GM21825 (cell line): ENCODE measurements around the gene KLHL24.
"Not testable (repeated sequence)": the region's sequence is repeated elsewhere in the genome, so short reads cannot be mapped to it uniquely, and the experiment has no call there.

Experiments used
- ATAC-seq: cut with Tn5 transposase; IDR thresholded peaks from one replicate; pipeline ENCODE4 v1.9.1; 2021; ENCODE audit warnings: mild to moderate bottlenecking, moderate library complexity; ENCODE audit not compliant: unreplicated experiment

The KLHL24 gene

GRCh38 chr3:183695569-183696364 is 60.3 kb downstream of the KLHL24 start:
- ATAC-seq, result no peak

- ATAC-seq, result no peak
Measured at GRCh38 chr3:183697123-183697609, 61.7 kb downstream of the KLHL24 start.

- peak; percentile 74 for ATAC-seq
Measured at GRCh38 chr3:183697610-183698317, 62.3 kb downstream of the KLHL24 start, which contains the start of gene YEATS2. TSS of gene YEATS2 (plus strand) at chr3:183697797. CDS start at chr3:183715163, 17,366 bp downstream.

GRCh38 chr3:183698318-183698751 is 62.9 kb downstream of the KLHL24 start:
- peak; percentile 10 for ATAC-seq

- ATAC-seq, result no peak
Measured at GRCh38 chr3:183698756-183699155, 63.3 kb downstream of the KLHL24 start.

- no peak for ATAC-seq
Measured at GRCh38 chr3:183699238-183699947, 64.0 kb downstream of the KLHL24 start.

GRCh38 chr3:183701744-183702143 is 66.3 kb downstream of the KLHL24 start:
- no peak for ATAC-seq

GRCh38 chr3:183703892-183704291 is 68.5 kb downstream of the KLHL24 start:
- not testable (repeated sequence) for ATAC-seq

GRCh38 chr3:183710231-183710630 is 74.8 kb downstream of the KLHL24 start:
- no peak for ATAC-seq

GRCh38 chr3:183711516-183711915 is 76.1 kb downstream of the KLHL24 start:
- no peak for ATAC-seq

GRCh38 chr3:183714622-183715021 is 79.2 kb downstream of the KLHL24 start:
- ATAC-seq, result no peak

GRCh38 chr3:183718012-183718411 is 82.6 kb downstream of the KLHL24 start:
- no peak for ATAC-seq

GRCh38 chr3:183725387-183725786 is 90.0 kb downstream of the KLHL24 start:
- ATAC-seq, result no peak

GRCh38 chr3:183728204-183728603 is 92.8 kb downstream of the KLHL24 start:
- no peak for ATAC-seq

- ATAC-seq, result no peak
Measured at GRCh38 chr3:183730361-183730760, 94.9 kb downstream of the KLHL24 start.

- no peak for ATAC-seq
Measured at GRCh38 chr3:183731611-183732010, 96.2 kb downstream of the KLHL24 start.

GRCh38 chr3:183733553-183733952 is 98.1 kb downstream of the KLHL24 start:
- ATAC-seq, result no peak
